GM18861 (cell line): ENCODE results near the gene SHROOM1.

Experiments
- ATAC-seq: cut with Tn5 transposase; IDR thresholded peaks from one replicate; pipeline ENCODE4 v1.9.1; 2021; ENCODE audit not compliant: unreplicated experiment

The SHROOM1 gene

DNA sequence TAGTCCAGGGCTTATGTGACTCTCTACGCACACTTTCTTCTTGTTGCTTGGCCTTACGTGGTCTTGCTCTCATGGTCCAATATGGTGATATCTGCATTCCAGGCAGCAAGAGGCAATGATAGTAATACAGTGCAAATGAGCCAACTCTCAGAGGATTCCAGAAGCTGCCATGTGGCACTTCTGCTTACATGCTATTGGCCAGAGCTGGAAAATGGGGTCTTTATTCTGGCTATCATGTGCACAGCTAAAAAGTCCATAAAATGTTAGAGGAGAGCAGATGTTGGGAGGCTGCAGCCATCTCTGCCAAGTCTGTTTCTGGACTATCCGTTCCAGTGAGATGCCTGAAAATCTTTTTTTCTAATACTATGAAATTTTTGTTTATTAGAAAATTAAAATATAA is 50.5 kb downstream of the SHROOM1 start:
- ATAC-seq = no peak

- no peak for ATAC-seq
These were observed 51.6 kb downstream of the SHROOM1 start for GRCh38 chr5:132778856-132779255.

- no peak for ATAC-seq
These were observed 52.3 kb downstream of the SHROOM1 start for GRCh38 chr5:132778129-132778528.

DNA sequence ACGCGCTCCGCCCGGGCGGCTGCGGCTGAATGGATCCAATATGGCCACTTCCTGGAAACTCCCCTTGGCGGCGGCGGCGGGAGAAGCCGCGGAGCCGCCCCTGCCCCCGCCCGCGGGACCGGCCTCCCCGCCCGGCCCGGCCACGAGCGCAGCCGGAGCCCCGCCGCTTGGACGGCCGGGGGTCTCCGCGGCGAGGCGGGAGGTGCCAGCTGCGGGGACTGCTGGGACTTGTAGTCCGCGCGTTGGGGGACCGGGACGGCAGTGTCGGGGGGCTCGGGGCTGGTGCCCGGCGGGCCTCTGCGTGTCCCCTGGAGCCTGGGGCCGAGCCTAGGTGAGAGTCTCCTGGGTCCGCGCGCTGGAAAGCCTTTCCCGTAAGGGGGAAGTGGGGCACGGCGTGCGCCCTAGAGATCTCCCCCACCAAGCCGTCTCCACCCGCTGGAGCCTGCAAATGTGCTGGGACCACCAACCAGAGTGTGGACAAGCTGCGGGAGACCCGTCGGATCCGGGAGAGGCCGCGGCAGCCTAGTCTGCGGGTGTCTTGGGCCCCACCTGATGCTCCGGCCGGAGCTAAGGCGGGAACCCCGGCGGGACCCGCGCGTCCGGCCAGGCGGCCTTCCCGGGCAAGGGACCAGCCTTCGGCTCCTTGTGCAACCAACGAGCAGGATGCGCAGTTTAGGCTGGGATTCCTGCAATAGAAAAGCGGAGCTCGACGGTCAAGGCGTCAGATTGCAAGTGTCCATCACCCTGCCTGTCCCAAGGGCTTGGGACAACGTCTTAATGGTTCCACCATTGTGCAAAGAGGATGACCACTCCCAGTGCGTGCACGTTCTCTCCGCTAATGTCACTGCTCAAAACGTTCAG is 53.0 kb downstream of the SHROOM1 start, which contains the start of gene SEPTIN8:
Gene SEPTIN8, minus strand, starts transcription at position 31 of the 861 bp plus-strand sequence. CDS start 102 bp downstream, outside the sequence.
- ATAC-seq = no peak

GRCh38 chr5:132776938-132777208 is 53.6 kb downstream of the SHROOM1 start:
- ATAC-seq = no peak

- no peak for ATAC-seq
These were observed 54.1 kb downstream of the SHROOM1 start for GRCh38 chr5:132776131-132776937.

GRCh38 chr5:132775476-132775961 is 54.9 kb downstream of the SHROOM1 start:
- ATAC-seq = no peak

GRCh38 chr5:132774896-132775295 is 55.6 kb downstream of the SHROOM1 start:
- ATAC-seq = no peak

GRCh38 chr5:132774406-132774805 is 56.0 kb downstream of the SHROOM1 start:
- ATAC-seq = no peak

- ATAC-seq = no peak
These were observed 56.7 kb downstream of the SHROOM1 start for GRCh38 chr5:132773601-132774355.

DNA sequence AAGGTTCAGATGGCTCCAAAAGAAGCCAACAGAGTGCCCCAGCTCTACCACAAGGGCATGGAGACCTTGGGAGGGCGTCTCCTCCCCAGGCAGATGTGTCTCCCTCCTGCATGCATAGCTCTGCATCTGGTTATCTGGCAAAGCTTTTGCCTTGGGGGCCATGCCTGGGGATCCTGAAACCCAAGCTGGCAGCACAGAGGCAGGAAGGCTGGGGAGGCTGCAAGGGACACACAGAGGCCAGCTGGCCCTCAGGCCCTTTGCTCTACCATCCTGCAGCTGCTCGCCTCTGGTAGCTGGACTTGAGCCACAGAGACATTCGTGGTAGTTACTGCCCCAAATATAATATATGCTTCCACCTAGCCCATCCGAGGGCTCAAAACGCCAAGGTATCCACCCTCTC is 57.3 kb downstream of the SHROOM1 start:
- ATAC-seq = no peak

DNA sequence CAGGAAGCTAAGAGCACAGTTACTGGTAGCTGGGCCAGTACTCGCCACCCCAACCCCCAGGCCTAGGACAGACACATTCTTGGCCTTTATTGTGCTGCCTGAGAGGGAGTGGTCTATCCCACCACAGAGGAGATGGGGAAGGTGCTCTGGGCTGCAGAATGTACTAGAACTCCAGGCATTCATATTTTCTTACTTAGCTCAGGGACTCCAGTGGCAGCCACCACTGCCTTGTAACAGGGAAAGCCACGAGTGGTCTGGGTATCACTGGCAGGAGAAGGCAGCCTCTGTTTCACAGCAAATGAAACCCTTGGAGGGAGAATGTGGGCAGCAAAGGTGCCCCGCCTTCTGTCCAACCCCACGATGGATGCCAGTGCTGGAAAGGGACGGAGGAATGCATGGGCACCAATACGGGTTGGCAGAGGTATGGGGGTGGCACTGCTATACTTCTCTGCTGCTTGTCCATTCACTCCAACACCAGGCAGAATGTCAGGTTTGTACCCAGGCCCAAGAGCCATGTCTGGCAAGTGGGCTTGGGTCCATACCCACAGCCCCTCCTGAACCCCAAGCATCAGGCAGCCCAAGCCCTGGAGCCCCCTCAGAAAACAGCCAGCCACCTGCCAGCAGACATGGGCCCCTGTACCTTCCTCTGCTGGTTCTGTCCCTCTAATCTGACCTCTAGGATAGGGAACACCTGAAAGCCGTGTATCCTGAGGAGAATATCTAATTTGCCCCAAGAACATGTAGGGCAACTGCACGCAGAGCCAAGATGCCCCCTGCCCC is 58.0 kb downstream of the SHROOM1 start:
- no peak for ATAC-seq
